GM19238 (cell line): ENCODE measurements around the gene ARHGAP26.

ENCODE experiments used
- DNase-seq: peaks from one replicate; pipeline ENCODE4 v3.0.0; 2011; ENCODE audit warnings: low spot score; ENCODE audit not compliant: insufficient read length

The ARHGAP26 gene

DNA sequence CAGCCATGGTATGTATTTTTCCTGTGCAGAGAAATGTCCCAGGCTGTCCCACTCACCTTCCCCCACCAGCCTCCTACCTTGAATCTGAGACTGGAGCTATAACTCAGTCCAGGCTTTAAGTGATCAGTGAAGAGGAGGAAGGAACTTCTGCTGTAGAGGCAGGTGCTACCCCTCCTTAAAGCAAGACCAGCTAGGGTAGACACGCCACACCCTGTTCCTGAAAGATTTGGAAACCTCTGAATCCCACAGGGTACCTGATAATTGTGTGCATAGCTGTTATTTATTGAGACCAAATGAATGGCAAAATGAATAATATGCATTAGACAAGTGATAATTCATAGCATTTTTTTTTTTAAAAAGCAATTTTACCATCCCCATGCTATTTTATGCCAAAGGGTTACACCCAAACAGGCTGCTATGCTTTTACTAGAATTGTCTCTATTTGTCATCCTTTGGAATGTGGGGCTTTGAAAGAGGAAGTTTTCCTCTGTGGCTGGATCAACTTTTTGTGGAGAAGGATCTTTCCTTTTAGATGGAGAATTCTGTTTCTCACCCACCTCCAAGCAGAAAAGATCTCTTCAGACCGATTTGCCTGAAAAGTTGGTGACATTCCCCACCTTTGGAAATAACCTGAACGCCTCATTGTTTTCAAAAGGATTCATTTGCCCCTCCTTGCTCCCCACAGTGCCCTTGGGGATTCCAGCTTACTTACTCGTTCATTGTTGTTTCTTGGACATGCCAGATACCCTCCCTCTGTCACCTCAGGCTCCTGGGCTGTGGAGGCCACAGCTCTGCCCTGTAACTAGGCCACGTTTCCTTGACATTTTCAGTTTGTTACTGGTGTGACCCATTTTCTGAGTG is 384.6 kb downstream of the ARHGAP26 start:
- no peak for DNase-seq

DNA sequence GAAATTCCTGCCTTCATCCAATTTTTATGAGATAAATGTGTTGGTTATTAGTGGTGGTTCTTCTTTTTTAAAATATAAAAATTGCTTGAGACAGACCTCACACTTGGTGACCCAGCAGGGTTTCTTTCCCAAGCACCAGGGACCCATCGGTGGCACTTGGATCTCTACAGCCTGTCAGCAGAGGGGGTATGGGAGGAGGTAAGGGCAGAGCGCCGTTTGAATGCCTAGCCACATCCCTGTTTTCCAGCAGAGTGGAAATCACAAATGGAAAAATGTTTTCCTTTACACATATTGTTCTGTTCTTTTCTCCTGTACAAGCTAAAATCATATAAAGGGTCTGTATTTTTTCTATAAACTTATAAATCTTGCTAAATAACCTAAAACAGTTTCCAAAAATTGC is 385.3 kb downstream of the ARHGAP26 start:
- no peak for DNase-seq

GRCh38 chr5:143156086-143156485 is 385.9 kb downstream of the ARHGAP26 start:
- DNase-seq = no peak

DNA sequence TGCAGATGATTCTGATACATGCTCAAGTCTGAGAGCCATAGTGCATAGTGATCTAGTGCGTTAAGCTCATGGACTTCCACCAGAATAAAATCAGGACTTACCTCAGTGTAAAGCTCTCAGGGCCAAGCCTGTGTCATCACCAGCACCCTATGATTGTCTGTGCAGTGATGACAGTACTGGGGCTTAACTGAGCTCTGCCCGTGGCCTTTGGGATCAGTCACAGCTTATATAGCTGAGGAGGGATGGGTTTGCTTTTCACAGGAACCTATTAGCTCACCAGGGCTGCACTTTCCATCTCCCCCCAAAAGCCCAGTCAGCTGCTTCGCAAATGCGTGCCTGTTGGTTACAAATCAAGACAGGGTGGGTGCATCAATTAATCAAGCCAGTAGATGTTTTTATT is 386.4 kb downstream of the ARHGAP26 start:
- no peak for DNase-seq

GRCh38 chr5:143159031-143159430 is 388.9 kb downstream of the ARHGAP26 start:
- no peak for DNase-seq

GRCh38 chr5:143161885-143162540 is 391.8 kb downstream of the ARHGAP26 start:
- no peak for DNase-seq

DNA sequence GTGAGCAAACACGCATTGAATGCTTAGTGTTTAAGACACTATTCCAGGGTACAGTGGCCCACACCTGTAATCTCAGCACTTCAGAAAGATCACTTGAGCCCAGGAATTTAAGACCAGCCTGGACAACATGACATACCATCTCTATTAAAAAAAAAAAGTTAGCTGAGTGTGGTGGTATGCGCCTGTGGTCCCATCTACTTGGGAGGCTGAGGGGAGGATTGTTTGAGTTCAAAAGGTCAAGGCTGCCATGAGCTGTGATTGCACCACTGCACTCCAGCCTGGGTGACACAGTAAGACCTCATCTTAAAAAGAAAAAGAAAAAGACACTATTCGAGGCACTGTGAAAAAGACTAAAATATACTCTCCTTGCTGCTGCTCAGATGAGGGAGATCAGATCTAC is 392.6 kb downstream of the ARHGAP26 start:
- no peak for DNase-seq

GRCh38 chr5:143164557-143164956 is 394.4 kb downstream of the ARHGAP26 start:
- no peak for DNase-seq

DNA sequence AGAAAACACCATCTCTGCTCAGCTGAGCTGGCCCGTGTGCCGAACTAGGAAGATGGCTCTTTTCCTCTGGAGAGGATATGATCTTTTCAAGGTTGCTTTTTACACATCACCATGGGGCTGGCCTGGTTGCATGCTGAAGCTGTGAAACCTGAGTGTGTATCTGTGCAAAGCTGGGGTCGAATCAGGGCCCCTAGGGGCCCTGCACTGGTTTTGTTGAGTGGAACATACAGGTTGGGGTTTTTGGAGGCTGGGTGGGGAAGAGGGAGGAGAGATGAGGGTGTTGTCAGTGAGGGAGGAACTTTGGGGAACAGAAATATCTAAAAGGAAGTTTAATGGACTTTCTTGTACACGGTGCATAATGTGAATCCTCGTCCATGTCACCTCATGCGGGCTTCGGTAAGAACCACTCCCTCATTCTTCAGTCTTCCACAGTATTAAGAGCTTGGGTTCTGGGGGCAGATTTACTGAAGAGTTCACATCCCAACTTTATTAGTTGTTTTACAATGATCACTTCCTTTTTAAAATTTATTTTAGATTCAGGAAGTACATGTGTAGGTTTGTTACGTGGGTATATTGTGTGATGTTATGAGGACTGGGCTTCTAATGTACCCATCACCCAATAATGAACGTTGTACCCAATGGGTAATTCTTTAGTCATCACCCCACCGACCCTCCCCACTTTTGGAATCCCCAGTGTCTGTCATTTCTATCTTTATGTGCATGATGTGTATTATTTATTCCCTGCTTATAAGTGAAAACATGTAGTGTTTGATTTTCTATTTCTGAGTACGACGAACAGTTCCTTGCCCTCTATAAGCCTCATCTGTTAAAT is 395.1 kb downstream of the ARHGAP26 start:
- DNase-seq = no peak

GRCh38 chr5:143166090-143166489 is 395.9 kb downstream of the ARHGAP26 start:
- DNase-seq = no peak

DNA sequence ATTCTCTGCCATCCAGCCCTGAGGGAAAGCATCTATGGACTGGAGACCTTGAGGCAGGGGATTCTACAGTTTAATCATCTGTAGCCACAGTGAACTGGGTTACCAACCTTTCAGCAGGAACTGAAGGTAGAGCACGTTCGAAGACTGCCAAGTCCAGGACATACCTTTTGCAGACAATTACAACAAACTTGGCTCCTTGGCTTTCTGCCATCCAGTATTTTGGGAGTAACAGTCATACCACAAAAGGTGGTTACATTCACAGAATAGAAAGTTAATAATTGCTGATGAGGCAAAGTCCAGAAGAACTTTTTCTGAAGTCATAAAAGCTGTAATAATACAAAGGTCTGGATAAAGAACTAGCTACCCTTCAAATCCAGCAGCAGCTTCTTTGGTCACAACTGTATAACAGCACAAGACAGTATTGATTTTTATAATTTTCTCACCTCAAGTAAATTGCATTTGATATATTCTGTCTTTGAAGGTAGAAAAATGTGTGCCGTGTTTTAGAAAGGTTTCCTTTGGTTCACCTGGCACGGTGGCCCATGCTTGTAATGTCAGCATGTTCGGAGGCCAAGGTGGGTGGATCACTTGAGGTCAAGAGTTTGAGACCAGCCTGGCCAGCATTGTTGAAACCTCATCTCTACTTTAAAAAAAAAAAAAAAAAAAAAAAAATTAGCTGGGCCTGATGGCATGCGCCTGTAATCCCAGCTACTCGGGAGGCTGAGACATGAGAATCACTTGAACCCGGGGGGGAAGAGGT is 396.7 kb downstream of the ARHGAP26 start:
- DNase-seq = no peak

DNA sequence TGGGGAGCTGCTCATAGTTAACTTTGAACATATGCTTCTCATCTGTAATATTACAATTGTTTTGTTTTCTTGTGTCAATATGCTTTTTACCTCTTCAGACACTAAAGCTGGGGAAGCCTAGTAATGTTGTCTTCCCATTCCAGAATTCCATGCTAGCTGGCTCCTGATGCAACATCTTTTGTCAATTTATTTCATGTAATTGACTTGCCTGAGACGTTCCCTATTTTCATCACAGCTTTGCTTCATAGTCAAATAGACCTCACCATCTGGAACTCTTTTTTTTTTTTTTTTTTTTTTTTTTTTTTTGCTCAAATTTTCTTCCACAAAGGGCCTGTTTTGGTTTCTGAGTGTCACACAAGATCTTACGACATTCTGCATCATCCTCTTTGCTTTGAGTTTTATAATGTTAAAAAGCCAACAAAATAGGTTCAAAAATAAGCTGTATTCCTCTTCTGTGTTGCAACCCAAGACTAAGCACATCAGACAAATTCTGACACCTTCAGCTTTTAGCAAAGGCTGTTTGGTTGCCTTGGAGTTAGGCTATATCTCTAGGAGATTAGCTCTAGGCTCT is 398.1 kb downstream of the ARHGAP26 start:
- no peak for DNase-seq

DNA sequence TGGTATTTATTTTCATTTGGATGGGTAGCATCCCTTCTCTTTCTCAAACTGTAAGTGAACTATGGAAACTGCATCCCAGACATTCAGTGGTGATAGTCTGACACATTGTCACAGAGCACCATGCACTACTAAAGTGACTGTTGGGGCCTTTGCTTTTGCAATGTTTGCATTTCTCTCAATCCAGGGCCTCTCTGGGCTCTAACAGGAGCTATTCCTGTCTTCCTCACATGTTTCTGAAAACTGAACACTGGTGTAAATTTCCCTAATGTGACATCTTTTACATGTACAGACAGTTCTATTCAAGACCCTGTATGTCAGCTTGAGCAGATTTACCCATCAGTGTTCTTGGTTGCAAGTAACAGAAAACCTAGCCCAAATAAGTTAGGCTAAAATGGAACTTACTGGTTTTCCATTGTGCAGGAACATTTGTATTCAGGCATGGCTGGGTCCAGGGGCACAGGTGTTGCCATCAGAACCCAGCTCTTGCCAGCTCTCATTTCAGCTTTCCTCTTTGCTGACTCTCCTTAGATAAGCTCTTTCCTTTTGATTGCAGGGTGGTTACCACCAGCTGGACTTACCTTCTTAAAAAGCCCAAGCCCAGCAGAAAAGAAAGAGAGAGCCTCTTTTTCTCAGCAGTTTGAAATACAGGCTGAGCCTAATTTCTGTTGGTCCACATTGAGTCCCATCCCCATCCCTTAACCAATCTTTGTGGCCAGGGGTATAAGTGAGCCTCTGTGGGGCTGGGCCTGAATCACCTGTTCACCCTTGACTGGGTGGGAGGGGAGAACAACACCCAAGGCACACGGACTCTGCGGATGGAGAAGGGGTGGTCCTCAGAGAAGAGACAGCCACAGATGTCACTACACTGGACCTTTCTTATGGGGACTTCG is 399.0 kb downstream of the ARHGAP26 start:
- DNase-seq = no peak

DNA sequence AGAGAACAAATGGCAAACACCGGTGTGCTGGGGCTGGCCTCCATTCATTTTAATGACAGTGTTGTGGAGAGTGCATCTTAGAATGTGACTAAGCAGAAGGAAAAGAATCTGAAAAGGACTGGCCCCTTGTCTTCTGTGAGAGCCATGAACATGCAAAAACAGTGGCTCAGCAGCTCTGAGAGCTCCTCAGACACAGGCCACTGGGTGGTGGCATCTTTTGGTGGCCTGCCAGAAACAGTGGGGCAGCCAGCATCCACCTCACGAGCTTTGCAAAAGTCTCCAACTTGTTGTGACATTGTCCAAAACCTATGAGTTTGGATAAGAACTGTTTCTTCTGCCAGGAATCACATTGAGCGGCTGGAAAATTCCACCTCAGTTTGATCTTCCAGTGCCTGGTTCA is 399.9 kb downstream of the ARHGAP26 start:
- DNase-seq = no peak

DNA sequence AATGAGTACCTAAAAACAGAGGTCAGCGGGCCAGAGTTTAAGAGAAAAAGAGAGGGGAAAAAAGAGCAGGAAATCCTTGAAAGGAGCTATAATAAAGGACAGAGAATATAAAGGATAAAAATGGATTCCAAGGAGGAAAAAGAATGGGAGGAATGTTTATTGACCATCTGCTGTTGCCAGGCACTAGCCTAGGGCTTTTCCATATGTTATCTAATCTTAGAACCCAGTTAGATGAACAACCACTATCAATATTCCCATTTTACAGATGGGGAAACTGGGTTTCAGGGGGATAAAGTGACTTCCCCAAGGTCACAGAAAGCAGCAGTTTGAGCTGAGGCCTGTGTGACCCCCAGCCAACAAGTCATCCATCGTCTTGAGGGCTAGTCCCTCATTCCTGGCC is 400.8 kb downstream of the ARHGAP26 start:
- no peak for DNase-seq

GRCh38 chr5:143172739-143173138 is 402.6 kb downstream of the ARHGAP26 start:
- DNase-seq = no peak

DNA sequence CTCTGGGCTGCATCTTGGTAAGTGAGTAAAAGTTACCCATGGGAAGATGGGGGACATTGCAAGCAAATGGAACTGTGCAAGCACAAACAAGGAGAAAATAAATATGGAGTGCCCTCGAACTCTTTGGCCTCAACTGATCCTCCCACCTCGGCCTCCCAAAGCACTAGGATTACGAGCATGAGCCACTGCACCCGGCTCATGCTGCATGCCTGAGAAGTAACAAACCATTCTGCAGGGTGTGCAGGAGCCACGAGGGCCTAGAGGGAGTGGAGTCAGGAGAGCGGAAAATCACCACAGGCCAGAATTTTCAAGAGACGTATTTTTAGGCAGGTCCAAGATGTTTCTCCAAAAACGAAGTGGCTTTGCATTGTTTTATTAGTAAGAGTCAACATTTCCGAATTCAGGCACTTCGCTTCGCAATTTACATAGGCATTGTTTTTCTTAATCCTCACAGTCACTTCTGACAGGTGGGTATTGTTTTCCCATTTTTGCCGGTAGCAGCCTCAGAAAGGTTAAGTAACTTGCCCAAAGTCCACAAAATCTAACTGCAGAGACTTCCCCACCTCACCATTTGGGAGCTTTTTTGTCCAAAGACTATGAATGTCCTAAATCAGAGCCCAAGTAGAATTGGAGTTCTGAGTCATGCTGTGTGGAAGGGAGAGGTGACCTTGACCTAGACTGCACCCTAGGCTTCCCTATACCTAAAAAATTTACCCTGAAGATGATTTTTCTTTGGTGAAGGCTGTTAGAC is 403.1 kb downstream of the ARHGAP26 start:
- DNase-seq = no peak

DNA sequence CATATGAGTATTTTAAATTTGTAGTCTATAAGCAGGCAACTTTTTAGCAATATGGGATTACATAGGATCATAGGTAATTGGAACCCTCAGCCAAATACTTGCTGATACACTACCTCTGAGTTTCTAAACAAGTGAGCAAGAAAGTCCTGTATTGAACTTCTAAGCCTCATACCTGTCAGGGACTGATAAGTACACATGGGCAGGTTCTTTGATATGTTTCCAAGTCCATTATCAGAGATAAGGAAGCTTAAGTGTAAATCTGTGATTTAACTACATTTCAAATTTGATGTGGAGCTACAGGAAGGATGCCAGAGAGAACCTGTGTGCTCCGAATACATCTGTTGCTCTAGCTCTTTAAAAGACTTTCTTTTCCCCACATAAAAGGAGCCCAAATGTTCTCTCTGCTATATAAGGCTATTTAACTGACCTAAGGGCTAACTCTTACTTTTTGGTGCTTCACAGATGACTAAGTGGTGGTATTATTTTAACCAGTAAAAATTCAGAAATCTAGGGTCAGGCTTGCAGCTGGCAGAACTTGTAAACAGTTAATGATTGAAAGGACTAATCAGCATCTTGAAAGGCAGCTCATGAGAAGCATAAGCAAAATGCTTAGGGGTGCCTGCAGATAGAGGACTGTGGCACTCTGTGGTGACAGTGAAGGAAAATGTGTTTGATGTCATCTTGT is 404.7 kb downstream of the ARHGAP26 start:
- no peak for DNase-seq

DNA sequence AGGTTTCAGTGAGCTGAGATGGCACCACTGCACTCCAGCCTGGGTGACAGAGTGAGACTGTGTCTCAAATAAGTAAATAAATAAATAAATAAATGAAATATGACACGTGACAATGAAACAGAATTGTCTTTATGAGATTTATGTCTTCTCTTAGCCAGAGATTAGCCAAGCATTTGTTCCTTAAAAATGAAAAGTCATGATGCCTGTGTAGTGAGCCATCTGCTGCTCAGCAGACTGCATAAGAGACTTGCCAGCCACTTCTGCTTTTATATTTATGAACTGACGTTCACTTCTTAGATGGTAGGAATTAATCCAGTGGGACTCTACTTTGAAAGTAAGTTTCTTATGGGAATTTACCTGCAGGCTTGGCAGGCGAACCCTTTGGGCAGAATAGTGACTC is 405.9 kb downstream of the ARHGAP26 start:
- no peak for DNase-seq
